Activated T-cell treated with anti-CD3 and anti-CD28 coated beads, Interleukin-2, amount 50 U/mL, for 1 hour (primary cell): ENCODE data around the gene CLCN7.

ENCODE experiments used
- DNase-seq: peaks from one replicate; pipeline ENCODE4 v3.0.0-alpha.2; 2020

Gene CLCN7

DNA sequence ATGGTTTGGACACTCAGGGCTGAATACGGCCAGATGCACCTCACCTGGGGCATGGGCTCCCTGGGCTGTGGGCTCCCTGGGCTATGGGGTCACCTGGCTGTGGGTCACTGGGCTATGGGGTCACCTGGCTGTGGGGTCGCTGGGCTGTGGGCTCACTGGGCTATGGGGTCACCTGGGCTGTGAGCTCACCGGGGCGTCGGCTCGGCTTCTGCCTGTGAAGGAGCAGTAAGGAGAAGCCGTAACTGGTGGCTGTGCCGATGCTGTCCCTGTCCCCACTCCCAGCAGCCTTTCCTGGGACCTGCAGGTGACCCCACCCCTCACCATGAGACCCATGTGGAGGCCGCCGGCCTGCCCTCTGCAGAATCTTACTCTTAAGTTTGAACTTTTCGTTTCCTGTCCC lies 45.8 kb downstream of the CLCN7 start:
- no peak for DNase-seq

DNA sequence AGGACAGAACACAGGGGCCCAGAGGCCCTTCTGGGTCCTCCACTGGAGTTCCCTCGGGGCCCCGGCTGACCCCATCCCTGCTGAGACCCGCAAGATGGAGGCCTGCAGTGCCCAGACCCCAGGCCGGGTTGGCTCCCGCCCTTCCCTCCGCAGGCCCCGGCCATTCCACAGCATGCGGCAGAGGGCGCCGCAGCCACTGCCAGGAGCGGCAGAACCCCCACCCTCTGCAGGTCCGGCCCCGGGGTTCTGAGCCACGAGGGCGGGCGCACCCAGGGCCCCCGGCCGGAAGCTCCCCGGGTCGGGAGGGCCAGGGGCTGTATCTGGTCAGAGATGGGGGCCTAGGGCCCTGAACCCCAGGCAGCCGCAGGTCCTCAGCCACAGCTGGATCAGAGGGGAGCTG lies 46.3 kb downstream of the CLCN7 start:
- DNase-seq: peak; percentile 53

DNA sequence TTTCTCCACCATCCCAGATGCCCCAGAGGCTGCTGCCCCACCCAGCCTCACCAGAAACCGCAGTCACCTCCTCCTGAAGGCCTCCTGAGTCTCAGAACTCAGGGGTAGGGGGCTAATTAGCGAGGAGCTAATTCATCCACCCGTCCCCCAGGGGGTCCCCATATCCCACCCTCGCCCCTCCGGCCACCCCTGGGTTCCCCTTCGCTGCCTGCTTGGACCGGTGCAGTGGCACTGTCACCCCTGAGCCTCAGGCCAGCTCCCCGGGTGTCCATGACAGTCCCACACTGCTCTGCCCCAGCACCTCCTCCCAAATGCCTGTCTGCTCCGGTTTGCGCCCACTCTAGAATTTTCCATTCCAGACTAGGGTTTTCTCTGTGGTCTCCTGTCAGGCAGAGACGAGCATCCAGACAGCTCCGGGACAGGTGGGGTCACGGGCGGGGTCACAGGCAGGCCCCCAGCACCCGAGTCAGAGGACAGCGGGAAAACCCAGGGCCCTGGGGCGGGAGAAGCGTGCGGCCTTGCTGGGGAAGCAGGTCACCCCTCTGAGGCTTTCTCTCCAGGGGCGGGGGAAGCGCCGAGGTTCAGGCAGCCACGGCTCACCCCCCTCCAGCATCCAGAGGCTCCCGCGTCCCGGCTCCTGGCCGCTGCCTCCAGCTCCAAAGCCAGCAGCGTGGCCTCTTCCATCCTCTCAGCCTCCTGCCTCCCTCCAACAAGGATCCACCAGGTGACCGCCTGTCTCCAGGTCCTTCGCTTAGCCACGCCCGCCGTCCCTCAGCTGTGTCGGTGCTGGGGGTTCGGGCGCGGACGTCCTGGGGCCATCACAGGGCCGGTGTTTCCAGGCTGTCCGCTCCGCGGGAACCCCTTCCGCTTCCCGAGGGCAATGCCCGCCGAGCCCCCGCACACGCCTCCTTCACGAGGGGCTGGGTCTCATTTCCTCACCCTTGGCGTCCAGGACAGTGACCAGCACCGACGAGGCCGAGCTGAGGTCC lies 47.1 kb downstream of the CLCN7 start:
- DNase-seq: no peak

DNA sequence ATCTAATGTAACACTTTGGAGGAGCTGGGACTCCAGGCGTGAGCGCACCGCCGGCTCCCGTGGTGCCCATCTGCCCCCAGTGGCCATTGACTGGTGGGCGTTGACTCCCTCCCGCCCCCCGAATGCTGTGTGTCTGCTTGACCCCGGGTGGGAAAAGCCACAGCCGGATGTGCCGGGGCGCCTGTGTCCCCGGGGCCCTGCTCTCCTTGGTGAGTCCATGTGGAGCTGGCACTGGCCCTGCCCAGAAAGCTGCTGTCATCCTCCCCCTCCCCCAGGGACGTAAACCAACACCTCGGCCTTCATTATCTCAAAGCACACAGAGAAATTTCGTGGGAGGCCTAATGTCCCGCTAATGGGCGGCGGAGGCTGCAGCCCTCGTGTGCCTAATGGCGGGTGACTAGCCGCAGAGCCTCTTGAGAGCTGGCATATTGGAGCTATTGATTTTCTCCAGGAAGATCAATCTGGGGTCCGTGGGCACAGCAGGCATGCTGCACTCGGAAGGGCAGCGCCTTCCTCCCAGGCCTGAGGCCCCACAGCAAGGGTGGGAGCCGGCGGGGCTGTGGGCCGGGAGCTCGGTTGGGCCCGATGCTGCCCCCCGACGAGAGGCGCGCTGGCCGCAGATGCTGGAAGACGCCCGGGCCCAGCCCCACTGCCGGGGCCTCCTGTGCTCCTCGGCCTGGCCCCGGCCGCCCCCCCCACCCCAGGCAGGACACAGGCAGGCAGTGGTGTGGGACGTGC lies 47.9 kb downstream of the CLCN7 start:
- DNase-seq: no peak

DNA sequence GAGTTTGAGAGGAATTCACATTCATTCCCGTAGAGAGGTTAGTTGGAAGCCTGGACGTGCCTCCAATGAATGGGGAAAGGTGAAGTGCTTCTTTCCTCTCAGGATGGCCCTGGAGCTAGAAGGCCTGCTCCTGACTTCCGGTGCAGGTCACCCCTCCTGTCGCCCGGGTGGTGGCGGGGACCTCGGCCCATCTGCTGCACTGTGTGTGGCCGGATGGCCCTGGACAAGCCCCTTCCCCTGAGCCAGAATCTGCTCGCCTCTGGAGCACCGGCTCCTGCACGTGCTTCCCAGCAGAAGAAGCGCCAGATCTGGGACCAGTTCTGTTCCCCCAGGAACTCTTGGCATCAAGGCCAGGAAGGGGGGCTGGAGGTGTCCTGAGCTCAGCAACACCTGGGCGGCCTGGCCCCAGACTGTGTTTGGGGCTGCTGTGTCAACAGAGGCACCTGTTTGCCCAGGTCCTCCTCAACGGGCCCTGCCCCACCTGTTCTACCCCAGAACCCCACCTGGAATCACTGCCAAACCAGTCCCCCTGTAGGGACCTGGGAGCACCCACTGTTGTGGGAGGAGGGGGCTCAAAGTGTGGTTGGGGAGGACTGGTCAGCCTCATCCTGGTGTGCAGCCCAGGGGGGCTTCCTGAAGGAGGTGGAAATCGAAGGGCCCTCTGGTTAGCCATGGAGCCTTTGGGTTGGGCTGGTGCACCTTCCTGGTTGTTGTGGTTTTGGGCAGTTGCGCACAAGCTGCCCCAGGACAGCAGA lies 49.0 kb downstream of the CLCN7 start:
- DNase-seq: no peak

DNA sequence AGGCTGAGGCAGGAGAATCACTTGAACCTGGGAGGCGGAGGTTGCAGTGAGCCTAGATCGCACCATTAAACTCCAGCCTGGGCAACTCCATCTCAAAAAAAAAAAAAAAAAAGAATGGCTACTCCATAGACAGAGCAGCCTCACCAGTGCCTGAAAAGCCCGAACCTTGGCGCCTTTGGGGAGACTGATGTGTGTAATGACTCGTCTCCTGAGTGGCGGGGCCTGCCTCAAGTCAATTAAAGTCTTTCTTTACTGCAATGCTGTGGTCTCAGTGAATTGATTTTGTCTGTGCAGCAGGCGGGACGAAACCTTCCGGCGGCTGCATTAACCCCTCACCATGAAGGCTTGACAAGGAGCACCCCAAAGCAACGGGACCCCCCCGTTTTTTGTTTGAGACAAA lies 50.8 kb downstream of the CLCN7 start:
- no peak for DNase-seq

DNA sequence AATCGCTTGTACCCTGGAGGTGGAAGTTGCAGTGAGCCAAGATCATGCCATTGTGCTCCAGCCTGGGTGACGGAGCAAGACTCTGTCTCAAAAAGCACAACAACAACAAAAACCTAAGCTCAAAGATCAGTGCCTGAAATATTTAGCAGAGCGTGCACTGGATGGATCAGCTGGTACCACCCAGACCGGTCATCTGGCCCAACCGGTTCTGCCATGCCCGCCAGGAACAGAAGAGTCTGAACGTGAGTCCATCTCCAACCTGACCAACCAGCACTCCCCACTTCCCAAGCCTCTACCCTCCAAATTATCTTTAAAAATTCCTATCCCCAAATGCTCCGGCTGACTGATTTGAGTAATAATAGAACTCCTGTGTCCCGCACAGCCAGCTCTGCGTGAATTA lies 52.8 kb downstream of the CLCN7 start:
- no peak for DNase-seq

DNA sequence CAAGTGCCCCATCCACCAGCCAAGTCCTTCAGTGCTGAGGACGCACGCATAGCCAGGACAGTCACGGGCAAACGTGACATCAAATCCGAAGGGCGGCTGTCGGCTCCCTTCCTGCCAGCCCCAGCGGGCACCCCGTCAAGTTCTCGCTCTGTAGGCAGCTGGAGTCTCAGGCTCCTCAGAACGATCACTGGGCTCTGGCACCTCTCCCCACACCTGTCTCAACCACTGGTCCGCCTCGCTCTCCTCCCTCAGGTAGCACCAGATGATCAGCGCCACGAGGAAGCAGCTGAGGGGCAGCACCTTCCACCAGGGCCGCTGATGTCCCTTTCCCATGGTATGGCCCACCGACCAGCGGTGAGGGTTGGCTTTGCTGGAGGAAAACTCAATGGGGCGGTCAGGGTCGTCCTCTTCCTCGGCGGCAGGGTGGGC lies 54.7 kb downstream of the CLCN7 start:
- DNase-seq: no peak

DNA sequence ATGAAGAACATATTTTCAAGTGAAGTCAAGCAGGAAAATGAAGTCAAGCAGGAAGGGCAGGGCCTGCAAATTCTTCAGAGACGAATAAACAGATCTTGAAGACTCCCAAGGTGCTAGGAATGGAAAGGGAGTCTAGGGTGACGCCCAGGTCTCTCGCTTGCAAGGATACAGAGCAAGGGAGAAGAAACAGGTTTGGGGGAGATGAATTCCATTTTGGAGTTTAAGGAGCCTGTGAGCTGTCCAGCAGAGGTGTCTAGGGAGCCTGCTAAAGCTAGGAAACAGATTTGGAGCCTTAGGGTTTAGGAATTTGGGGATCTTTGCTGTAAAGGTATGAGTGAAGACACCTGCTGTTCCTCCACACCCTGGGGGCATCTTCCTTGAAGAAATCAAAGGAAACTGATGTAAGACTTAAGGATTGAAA lies 58.3 kb downstream of the CLCN7 start:
- DNase-seq: no peak

DNA sequence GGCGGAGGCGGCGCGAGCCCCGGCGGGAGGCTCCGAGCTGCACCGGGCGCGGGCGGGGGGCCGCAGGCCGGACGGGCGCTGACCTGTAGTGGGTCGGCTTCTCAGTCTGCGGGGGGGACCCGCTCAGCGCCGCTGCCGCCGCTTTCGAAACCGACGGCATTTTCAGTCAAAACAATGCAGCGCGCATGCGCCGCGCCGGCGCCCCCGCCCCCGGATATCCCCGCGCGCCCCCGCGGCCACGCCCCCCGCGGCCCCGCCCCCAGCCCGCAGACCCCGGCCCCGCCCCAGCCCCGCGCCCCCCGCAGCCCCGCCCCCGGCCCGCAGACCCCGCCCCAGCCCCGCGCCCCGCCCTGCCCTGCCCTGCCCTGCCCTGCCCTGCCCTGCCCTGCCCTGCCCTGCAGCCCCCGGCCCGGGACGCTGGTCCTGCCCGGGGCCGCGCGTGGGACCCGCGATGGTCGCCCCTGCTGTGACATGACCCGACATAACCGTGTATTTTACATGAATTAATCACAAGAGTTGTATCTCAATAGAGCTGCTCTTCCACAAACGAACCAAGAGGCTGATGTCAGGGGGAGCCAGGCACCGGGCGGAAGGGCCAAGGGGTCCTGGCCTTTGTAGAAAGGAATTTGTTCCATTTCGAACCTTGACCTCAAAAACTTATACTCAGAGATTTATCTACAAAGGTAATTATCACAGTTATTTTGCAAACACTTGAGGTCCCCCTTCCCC lies 60.1 kb downstream of the CLCN7 start, which contains the start of gene UNKL:
UNKL (minus strand) TSS at position 173 of the 729 bp plus-strand sequence; CDS start at position 160, 13 bp downstream.
- peak; percentile 86 for DNase-seq

DNA sequence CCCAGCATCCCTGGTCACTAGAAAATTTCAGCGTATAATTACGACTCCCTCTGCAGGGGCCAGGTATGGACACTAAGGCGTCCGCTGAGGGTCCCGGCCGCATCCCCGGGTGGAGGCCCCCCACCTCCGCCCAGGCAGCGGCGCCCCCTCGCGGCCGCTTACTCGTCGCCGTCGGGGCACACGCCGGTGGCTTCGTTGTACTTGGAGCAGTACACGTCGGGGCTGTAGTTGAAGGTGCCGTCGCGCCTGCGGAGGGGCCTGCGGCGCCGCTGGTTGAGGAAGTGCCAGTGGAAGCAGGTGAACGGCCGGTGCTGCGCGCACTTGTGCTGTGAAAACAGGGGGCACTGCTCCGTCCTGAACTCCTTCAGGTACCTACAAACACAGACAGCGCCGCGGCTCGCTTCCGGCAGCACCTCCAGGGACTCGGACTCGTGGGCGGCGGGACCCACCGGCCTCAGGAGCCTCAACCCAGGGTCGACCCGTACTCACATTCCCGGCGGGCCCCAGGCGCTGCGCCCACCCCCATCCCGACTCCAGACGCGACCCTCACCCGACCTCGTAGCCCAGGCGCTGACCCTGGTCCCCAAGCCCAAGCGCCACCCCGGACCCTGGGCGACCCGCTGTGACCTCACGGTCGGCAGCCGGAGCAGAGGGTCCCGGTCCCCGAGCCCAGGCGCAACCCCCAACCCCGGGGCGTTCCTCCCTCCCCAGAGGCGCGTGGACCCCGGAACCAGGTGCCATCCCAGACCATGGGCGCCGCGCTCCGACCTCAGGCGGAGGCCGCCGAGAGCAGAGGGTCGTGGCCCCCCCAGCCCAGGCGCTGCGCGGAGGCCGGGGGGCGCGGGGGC lies 60.9 kb downstream of the CLCN7 start:
- DNase-seq: peak; percentile 72

DNA sequence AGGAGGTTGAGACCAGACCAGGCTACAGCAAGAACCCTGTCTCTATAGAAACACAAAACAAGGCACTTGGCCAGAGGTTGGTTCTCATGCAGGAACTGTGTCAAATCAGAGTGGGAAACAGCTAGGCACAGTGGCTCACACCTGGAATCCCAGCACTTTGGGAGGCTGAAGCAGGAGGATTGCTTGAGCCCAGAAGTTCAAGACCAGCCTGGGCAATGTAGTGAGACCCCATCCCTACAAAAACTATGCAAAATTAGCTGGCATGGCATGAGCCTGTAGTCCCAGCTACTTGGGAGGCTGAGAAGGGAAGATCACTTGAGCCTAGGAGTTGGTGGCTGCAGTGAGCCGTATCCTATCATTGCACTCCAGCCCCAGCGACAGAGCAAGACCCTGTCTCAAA lies 62.0 kb downstream of the CLCN7 start:
- DNase-seq: no peak

DNA sequence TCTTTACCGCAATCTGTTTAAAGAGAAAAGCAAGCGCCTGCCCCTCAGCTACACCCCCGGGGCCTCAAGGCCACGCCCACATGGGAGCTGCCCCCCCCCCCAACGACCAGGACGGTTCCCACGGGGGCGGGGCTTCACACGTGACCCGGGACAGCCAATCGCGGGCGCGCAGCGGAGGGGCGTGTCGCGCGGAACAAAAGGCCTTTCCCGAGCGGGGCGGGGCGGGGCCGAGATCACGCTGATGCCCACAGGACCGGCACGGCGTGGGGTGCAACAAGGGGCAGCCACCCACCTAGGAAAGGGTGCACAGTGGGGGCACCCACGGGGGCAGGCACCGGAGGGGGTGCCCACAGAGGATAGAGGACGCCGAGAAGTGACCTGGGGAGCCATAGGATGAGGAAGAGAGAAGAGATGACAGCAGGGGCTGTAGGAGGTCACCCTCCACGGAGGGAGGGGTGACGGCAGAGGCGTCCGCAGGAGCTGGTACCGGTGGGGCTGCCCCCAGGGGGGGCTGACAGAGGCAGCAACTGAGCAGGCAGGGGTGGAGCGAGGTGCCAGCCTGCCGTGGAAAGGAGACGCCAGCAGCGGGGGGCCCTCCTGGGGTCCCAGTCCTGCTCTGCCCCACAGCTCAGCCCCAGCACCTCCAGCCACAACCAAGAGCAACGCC lies 66.5 kb downstream of the CLCN7 start:
- peak; percentile 99 for DNase-seq

DNA sequence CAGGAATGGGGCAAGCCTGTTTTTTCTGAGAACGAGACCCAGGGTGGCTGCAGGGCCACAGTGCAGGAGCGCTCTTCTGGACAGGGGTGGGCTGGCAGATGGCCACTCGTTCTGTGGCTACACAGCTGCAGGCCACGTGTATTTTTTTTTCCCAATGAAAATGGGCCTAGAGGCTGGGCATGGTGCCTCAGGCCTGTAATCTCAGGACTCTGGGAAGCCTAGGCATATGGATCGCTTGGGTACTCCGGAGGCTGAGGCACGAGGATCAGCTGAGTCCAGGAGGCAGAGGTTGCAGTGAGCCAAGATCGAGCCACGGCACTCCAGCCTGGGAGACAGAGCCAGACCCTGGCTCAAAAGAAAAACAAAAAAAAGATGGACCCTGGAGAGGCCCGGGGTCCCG lies 67.1 kb downstream of the CLCN7 start:
- no peak for DNase-seq

DNA sequence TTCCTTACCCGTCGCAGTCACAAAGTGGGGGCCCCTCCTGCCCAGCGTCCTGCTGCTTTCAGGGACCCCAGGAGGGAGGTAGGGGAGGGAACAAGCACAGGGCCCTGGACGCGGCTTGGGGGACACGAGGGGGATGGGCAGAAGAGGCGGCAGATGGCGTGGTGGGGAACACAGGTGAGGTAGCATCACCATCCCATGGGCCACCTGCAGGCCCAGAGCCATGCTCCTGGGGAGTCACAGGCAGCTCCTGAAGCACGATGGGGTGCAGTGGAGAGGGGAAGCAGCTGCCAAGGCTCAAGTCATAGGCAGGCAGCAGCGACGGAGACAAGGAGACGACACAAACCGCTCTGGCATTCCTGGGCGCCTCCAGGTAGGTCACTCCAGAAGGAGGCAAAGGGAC lies 71.1 kb downstream of the CLCN7 start:
- DNase-seq: no peak

DNA sequence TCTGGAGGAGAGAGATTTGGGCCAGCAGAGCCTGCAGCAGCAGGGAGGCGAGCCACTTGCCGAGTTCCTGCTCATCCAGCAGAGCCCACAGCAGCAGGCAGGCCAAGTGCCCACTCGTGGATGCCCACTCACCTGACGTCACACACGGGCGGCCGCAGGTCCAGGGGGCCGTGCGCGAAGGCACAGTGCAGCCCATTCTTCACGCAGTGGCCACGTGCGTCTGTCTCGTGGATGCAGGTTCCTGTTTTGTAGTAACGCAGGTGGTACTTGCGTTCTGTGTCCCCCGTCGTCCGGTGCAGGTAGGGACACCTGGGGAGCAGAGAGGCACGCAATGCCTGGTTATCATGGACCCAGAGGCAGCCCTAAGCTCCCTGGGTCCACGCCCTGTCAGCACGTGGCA lies 71.8 kb downstream of the CLCN7 start:
- DNase-seq: no peak

DNA sequence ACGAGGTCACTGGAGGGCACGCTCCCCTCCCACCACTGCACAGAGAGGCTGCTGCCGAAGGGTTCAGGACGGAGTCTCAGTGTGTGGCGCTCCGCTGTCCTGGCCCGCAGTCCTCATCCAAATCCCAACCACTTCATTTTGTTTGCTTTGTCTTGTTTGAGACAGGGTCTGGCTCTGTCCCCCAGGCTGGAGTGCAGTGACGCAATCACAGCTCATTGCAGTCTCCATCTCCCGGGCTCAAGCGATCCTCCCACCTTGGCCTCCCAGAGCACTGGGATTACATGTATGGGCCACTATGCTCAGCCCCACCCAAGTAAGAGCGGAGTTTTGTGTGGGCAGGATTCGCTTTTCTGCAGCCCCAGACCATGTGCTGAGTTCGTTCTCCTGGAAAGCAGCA lies 73.1 kb downstream of the CLCN7 start:
- DNase-seq: no peak

DNA sequence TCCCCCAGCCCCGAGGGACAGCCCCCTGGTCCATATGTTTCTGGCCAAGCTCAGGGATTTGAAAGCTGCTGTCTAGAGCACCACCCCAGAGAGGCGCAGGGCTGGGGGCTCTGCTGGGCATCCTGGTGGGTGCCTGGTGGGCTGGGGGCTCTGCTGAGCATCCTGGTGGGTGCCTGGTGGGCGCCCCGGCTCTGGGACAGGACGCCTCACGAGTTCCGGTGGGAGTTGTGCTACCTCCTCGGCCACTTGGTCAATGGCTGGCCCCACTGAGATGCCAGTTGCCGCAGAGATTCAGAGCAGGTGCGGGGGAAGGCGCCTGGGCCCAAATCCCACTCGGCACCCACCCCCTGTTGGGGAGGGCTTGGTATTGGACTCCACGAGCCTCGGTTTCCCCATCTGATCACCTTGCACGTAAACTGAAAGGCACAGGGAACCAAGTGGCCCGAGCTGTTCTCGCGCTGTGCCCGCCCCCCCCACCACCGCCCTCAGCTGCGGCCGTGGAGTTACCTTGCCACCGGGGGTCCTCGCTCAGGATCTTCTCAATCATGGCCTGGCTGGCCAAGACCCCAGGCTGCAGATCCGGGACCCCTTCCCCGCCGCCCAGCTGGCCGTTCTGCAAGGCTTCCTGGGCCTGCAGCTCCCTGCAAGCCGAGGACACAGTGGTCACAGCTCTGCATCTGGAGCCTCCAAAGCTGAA lies 73.6 kb downstream of the CLCN7 start:
- DNase-seq: no peak

DNA sequence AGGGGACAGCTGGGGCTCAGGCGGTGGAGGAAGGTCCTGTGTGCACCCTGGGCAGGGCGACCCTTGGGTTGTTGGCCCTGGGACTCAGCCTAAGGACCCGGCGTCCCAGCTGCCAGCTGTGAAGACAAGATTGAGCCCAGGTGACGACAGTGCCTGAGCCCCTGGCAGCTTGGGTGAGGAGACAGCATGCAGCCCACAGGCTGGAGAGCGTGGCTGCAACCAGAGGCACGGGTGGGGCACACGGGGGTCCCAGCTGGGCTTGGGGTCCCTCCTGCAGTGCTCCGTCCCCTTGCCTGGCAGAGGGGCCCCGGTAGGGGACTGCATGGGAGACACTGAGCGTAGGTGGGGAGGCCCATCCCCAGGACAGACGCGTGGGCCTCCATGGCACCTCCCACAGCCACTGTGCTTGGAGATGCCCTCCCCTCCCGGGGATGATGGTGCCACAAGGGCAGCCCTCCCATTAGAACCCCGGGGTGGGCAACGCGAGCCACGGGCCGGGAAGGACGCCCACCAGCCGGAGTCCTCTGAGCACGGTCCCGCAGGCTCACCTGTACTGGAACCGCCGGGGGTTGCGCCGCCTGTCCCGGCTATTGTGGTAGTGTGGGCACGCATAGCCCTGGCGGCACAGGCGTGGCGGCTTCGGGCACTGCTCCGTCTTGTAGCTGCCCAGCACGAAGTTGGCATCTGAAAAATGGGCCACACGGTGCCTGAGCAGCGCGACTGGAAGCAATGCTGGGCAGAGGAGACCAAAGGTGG lies 75.8 kb downstream of the CLCN7 start:
- no peak for DNase-seq
